GM12891 (cell line): ENCODE results near the gene PLPPR1.

ENCODE experiments used
- PAX5 ChIP-seq: IDR thresholded peaks from 2 replicates; pipeline ENCODE4 v1.6.1; 2011; ENCODE audit warnings: low read length, moderate library complexity, mild to moderate bottlenecking; ENCODE audit not compliant: insufficient read depth, severe bottlenecking
- POLR2A ChIP-seq: IDR thresholded peaks from 2 replicates; pipeline ENCODE4 v1.6.1; 2011; ENCODE audit warnings: low read depth, low read length, control low read depth
- POLR2AphosphoS5 ChIP-seq: IDR thresholded peaks from 2 replicates; pipeline ENCODE4 v1.6.1; 2011; ENCODE audit warnings: low read depth, low read length, control low read depth
- POU2F2 ChIP-seq: IDR thresholded peaks from 2 replicates; pipeline ENCODE4 v1.6.1; 2011; ENCODE audit warnings: low read depth, mild to moderate bottlenecking, control low read depth, low read length, moderate library complexity
- SPI1 ChIP-seq: IDR thresholded peaks from 2 replicates; pipeline ENCODE4 v1.6.1; 2011; ENCODE audit warnings: low read depth, low read length, control low read depth
- TAF1 ChIP-seq: IDR thresholded peaks from 2 replicates; pipeline ENCODE4 v1.6.1; 2011; ENCODE audit warnings: low read depth, low read length, control low read depth

GRCh38 chr9:101333926-101334702 lies 305.6 kb downstream of the PLPPR1 start:
- TF ChIP-seq POLR2A (no peak), TAF1 (no peak), POLR2AphosphoS5 (no peak), SPI1 (no peak), POU2F2 (no peak), PAX5 (no peak)
